ENCODE data around the gene EIF4E2.
"Not testable (repeated sequence)": the region's sequence is repeated elsewhere in the genome, so short reads cannot be mapped to it uniquely, and the experiment has no call there.

Gene EIF4E2

GRCh38 chr2:232522623-232523401, 27.7 kb upstream of the EIF4E2 start:
- DNase-seq: no peak

- no peak for DNase-seq
Measured at GRCh38 chr2:232523402-232523681, 27.1 kb upstream of the EIF4E2 start.

- peak; percentile 59 for DNase-seq
Measured at GRCh38 chr2:232523682-232524597, 26.5 kb upstream of the EIF4E2 start.

GRCh38 chr2:232524771-232525170, 25.7 kb upstream of the EIF4E2 start:
- DNase-seq: no peak

GRCh38 chr2:232525199-232525598, 25.3 kb upstream of the EIF4E2 start:
- DNase-seq: no peak

- DNase-seq: no peak
Measured at GRCh38 chr2:232525791-232526371, 24.6 kb upstream of the EIF4E2 start, which contains the start of gene CHRND. Gene CHRND, plus strand, starts transcription at chr2:232526160. Its CDS starts 56 bp downstream, at chr2:232526216.

- DNase-seq: no peak
Measured at GRCh38 chr2:232526372-232526941, 24.0 kb upstream of the EIF4E2 start.

GRCh38 chr2:232527905-232528470, 22.5 kb upstream of the EIF4E2 start:
- DNase-seq: no peak

GRCh38 chr2:232528746-232529460, 21.6 kb upstream of the EIF4E2 start:
- DNase-seq: no peak

GRCh38 chr2:232529806-232530547, 20.5 kb upstream of the EIF4E2 start:
- DNase-seq: no peak

GRCh38 chr2:232530626-232531260, 19.7 kb upstream of the EIF4E2 start:
- no peak for DNase-seq

- no peak for DNase-seq
Measured at GRCh38 chr2:232532419-232532818, 18.1 kb upstream of the EIF4E2 start.

GRCh38 chr2:232532821-232533220, 17.7 kb upstream of the EIF4E2 start:
- not testable (repeated sequence) for DNase-seq

GRCh38 chr2:232533944-232534710, 16.4 kb upstream of the EIF4E2 start:
- DNase-seq: no peak

GRCh38 chr2:232534940-232535651, 15.4 kb upstream of the EIF4E2 start:
- DNase-seq: no peak

GRCh38 chr2:232535761-232536530, 14.5 kb upstream of the EIF4E2 start:
- DNase-seq: no peak

GRCh38 chr2:232537079-232537478, 13.4 kb upstream of the EIF4E2 start:
- peak; percentile 32 for DNase-seq

GRCh38 chr2:232537499-232537898, 13.0 kb upstream of the EIF4E2 start:
- no peak for DNase-seq

- DNase-seq: no peak
Measured at GRCh38 chr2:232538671-232539070, 11.8 kb upstream of the EIF4E2 start.

Measured in hematopoietic multipotent progenitor cell treated with erythropoietin and hydrocortisone succinate and interleukin-3 and kit ligand, for 8 days (in vitro differentiated cells).